Ectodermal cell (in vitro differentiated cells): Measurements from ENCODE around the gene KCNK10.

Source experiments
- H3K27ac ChIP-seq: 2 replicates; pipeline ENCODE4 v1.7.0; 2013; ENCODE audit warnings: mild to moderate bottlenecking, low read depth, low read length; ENCODE audit not compliant: insufficient read depth, poor library complexity, severe bottlenecking
- H3K27me3 ChIP-seq: 2 replicates; pipeline ENCODE4 v1.7.0; 2013; ENCODE audit warnings: mild to moderate bottlenecking, low read length; ENCODE audit not compliant: insufficient read depth, control insufficient read depth, poor library complexity, severe bottlenecking
- H3K36me3 ChIP-seq: one replicate; pipeline ENCODE4 v1.7.0; 2013; ENCODE audit warnings: low read length; ENCODE audit not compliant: control insufficient read depth, insufficient read depth
- H3K4me1 ChIP-seq: one replicate; pipeline ENCODE4 v1.7.0; 2013; ENCODE audit warnings: low read length; ENCODE audit not compliant: control insufficient read depth, insufficient read depth
- H3K4me3 ChIP-seq: 2 replicates; pipeline ENCODE4 v1.7.0; 2013; ENCODE audit warnings: low read depth, low read length, control low read depth; ENCODE audit not compliant: insufficient read depth
- H3K9me3 ChIP-seq: 2 replicates; pipeline ENCODE4 v1.7.0; 2013; ENCODE audit warnings: mild to moderate bottlenecking, low read length, moderate library complexity; ENCODE audit not compliant: control insufficient read depth
- WGBS, 2 experiments: methylation state at CpG; one replicate each; pipeline ENCODE4 v1.1.7; 2013; ENCODE audit warnings: missing lambda C conversion rate in 2 of 2; 5-methylcytosine and 5-hydroxymethylcytosine counted together

The KCNK10 gene

GRCh38 chr14:88346048-88346639 lies 23.1 kb upstream of the KCNK10 start:
- H3K4me3 ChIP-seq = no peak overlapping the region
- 93 to 94% methylated on average over 5 of the region's 5 CpGs for WGBS, 2 experiments
- no peaks in the 10 kb centered on the region for H3K36me3 ChIP-seq
- no peak overlapping the region for H3K27ac ChIP-seq
- no peaks in the 10 kb centered on the region for H3K27me3 ChIP-seq
- no peaks in the 10 kb centered on the region for H3K9me3 ChIP-seq
- H3K4me1 ChIP-seq = no peaks in the 10 kb centered on the region

- WGBS, 2 experiments = 92 to 96% methylated on average over 2 of the region's 2 CpGs
- Histone ChIP-seq H3K4me1 (no peaks in the 10 kb centered on the region), H3K9me3 (no peaks in the 10 kb centered on the region), H3K36me3 (no peaks in the 10 kb centered on the region), H3K4me3 (no peak overlapping the region), H3K27ac (no peak overlapping the region), H3K27me3 (no peaks in the 10 kb centered on the region)
Measured at GRCh38 chr14:88342980-88343379, 19.9 kb upstream of the KCNK10 start.

DNA sequence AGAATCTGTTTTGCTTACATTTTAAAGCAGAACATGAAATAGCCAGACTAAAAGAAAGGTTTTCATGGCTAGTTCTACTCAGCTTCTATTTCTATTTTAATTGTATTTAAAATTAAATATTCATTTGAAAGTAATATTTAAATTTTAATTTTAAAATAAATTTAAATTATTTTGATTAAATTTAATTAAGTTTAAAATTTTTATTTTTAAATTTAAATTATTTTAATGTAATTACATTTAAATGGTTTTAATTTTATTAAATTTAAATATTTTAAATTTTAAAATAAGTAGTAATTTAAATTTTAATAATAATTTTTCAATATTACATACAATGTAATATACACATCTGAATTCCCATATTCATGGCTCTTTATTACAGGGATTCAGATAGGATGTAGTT lies 17.3 kb upstream of the KCNK10 start:
- Histone ChIP-seq H3K36me3 (no peaks in the 10 kb centered on the region), H3K9me3 (no peaks in the 10 kb centered on the region)

DNA sequence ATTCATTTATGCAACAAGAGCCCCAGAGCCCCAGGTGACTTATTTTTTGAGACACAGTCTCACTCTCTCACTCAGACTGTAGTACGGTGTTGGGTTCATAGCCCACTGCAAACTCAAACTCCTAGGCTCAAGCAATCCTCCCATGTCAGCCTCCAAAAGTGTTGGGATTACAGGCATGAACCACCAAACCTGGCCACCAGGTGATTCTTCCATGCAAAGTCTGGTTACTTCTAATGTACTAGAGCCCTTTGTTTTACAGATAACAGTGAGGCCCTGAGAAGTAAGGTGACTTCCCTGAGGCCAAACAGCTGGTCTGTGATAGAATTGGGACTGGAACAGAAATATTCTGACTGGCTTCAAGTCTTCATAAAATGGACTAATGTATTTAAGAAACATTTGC lies 10.0 kb upstream of the KCNK10 start:
- Histone ChIP-seq H3K9me3 (no peaks in the 10 kb centered on the region), H3K36me3 (no peaks in the 10 kb centered on the region), H3K27me3 (peaks cover under 1% of the 10 kb centered on the region), H3K4me1 (no peaks in the 10 kb centered on the region), H3K27ac (no peak overlapping the region), H3K4me3 (no peak overlapping the region)
- 91 to 100% methylated on average over 1 of the region's 1 CpG for WGBS, 2 experiments

More for the DNA sequence above, 17.3 kb upstream of the KCNK10 start:
- Histone ChIP-seq H3K27me3 (no peaks in the 10 kb centered on the region), H3K4me3 (no peak overlapping the region), H3K27ac (no peak overlapping the region), H3K4me1 (no peaks in the 10 kb centered on the region)

DNA sequence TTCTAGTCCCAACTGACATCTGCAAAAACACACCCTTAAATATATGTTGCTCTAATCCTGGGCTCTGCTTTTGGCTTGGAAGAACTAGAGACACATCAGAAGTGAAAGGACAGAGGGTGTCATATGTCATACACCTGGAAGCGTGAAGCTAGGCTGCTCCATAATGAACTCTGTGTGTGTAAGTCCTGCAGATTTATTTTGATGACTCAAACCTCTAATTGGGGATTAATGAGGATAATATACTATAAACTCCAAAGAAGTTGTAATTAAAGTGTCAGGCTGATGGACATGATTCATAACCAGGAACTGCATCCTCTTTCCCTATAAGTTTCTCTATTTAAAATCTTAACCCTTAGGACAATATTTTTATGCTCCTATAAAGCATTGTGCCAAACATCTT lies 4.4 kb upstream of the KCNK10 start:
- WGBS, 2 experiments = 89 to 91% methylated on average over 1 of the region's 1 CpG
- H3K36me3 ChIP-seq = no peaks in the 10 kb centered on the region
- peaks cover 15% of the 10 kb centered on the region for H3K4me1 ChIP-seq
- no peak overlapping the region for H3K4me3 ChIP-seq
- peaks cover 51% of the 10 kb centered on the region for H3K27me3 ChIP-seq
- no peak overlapping the region for H3K27ac ChIP-seq
- no peaks in the 10 kb centered on the region for H3K9me3 ChIP-seq

DNA sequence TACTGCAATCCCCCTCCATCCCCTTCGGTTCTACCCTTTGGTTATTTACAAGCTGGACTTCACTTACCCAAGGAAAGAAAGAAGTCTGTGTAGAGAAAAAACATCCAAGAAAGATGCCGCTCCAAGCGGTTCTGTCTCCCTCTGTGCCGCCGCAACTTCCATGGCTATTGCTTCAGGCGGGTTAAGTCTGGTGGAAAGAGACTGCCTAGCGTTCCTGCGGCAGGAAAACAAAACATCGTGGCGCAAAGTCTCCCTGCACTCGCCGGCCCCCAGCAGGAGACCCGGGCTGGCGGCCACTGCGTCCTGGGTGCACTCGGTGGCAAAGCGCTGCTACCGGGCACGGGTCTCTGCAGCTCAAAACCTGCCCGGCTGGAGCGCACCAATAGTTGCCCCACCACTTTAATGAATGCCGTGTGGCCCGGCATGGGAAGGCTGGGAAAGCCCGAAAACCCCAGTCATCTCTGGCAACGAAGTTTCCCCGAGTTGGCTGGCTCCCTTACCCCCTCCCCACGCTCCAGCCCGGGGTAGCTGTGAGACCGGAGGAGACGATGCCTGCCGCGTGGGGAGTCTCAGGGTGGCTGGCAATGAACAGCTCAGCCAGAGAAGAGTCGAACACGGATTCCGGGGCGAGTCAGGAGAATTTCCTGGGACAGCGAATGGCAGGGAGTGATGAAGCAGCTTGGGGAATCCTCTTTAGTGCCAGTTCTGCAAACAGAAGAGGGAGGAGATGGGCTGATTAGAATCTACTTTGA lies 3.5 kb upstream of the KCNK10 start:
- Histone ChIP-seq H3K27ac (no peak overlapping the region), H3K4me3 (peak overlapping the region; percentile 48)

DNA sequence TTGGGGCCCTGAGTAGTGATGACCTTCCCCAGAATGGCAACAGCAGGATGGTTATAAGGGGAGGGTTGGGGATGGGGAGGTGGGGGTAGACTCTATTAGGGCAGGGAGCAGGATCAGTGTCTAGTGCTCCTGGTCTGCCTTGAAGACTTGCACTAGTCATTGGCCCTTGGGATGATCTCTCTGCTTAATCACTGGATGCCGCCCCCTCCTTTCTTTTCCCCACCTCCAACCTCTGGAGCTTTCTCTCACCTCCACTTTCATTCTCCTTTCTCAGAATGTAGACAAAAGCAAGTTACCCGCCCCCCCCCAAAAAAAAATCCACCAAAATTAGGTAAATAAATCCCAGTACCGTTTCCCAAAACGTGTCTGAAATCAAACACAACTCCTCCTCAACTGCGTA lies 2.8 kb upstream of the KCNK10 start:
- Histone ChIP-seq H3K36me3 (no peaks in the 10 kb centered on the region), H3K27ac (no peak overlapping the region), H3K4me1 (peaks cover 15% of the 10 kb centered on the region), H3K4me3 (peak overlapping the region; percentile 48), H3K9me3 (no peaks in the 10 kb centered on the region), H3K27me3 (peaks cover 61% of the 10 kb centered on the region)
- 13% methylated on average over 5 of the region's 5 CpGs for WGBS, 2 experiments

More for the DNA sequence above, 3.5 kb upstream of the KCNK10 start:
- H3K27me3 ChIP-seq = peaks cover 55% of the 10 kb centered on the region
- H3K4me1 ChIP-seq = peaks cover 15% of the 10 kb centered on the region
- H3K36me3 ChIP-seq = no peaks in the 10 kb centered on the region
- WGBS, 2 experiments = 2 to 4% methylated on average over 37 of the region's 37 CpGs
- H3K9me3 ChIP-seq = no peaks in the 10 kb centered on the region

GRCh38 chr14:88324930-88325329 lies 1.9 kb upstream of the KCNK10 start:
- Histone ChIP-seq H3K9me3 (no peaks in the 10 kb centered on the region), H3K36me3 (no peaks in the 10 kb centered on the region), H3K4me3 (peak overlapping the region; percentile 74), H3K27me3 (peaks cover 66% of the 10 kb centered on the region), H3K4me1 (peaks cover 20% of the 10 kb centered on the region), H3K27ac (no peak overlapping the region)
- WGBS, 2 experiments = 80 to 84% methylated on average over 6 of the region's 6 CpGs

DNA sequence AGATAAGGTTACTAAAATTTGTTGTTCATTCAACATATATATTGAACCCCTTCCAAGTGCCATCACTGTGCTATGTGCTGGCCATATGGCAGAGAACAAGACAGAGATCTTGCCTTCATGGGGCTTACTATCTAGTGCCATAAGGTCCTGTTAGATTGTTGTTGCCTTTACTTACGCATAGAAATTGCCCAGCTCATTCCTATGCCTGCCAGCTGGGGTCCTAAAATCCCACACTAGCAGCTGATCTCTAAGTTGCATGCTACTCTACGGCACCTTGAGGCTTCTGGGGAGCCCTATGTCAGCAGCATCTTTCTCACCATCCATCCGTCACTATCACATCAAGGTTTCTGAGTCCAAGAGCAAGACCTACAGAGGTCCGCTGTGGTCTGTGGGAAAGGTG lies 1.4 kb upstream of the KCNK10 start:
- peaks cover 66% of the 10 kb centered on the region for H3K27me3 ChIP-seq
- no peaks in the 10 kb centered on the region for H3K36me3 ChIP-seq
- no peaks in the 10 kb centered on the region for H3K9me3 ChIP-seq
- 75 to 81% methylated on average over 4 of the region's 4 CpGs for WGBS, 2 experiments
- peak overlapping the region; percentile 74 for H3K4me3 ChIP-seq
- H3K4me1 ChIP-seq = peaks cover 20% of the 10 kb centered on the region
- no peak overlapping the region for H3K27ac ChIP-seq

- peaks cover 66% of the 10 kb centered on the region for H3K27me3 ChIP-seq
- H3K4me3 ChIP-seq = peak overlapping the region; percentile 74
- H3K9me3 ChIP-seq = no peaks in the 10 kb centered on the region
- no peaks in the 10 kb centered on the region for H3K36me3 ChIP-seq
- H3K27ac ChIP-seq = no peak overlapping the region
- WGBS, 2 experiments = 0% methylated on average over 69 of the region's 69 CpGs
- H3K4me1 ChIP-seq = peaks cover 25% of the 10 kb centered on the region
Measured at GRCh38 chr14:88323523-88324199, 592 bp upstream of the KCNK10 start.
